Panc1 (cell line): Measurements from ENCODE around the gene CCBE1.

Source experiments
- CTCF ChIP-seq: fragments of 450-650 bp; IDR thresholded peaks from 2 replicates; pipeline ENCODE4 v1.5.1; 2017; ENCODE audit warnings: mild to moderate bottlenecking
- POLR2AphosphoS5 ChIP-seq: IDR thresholded peaks from 2 replicates; pipeline ENCODE4 v1.6.1; 2012; ENCODE audit warnings: mild to moderate bottlenecking, low read depth, low read length, moderate library complexity
- REST ChIP-seq, 2 experiments: IDR thresholded peaks; 2 replicates each; pipeline ENCODE4 v1.6.1; 2011 to 2012; ENCODE audit warnings: low read depth in 2 of 2, control low read depth in 1 of 2, low read length in 1 of 2, mild to moderate bottlenecking in 1 of 2, moderate library complexity in 1 of 2; ENCODE audit not compliant: insufficient read depth in 1 of 2

GRCh38 chr18:59649591-59649990, 47.6 kb downstream of the CCBE1 start:
- TF ChIP-seq CTCF (no peak), POLR2AphosphoS5 (no peak), REST (IDR thresholded peaks at IDR 0.05; ENCODE audit: insufficient read depth in 1 of 2, low read depth in 2 of 2, low read length in 1 of 2) (no peak)
